RWPE1 (cell line): ENCODE data around the gene ESRRG.

ENCODE experiments used
- CTCF ChIA-PET: fragments of 350-600 bp; sonication (Branson Sonifier 250); formaldehyde crosslinking; extraction: SDS; loops from one replicate; lab custom pipeline; 2021; lab: Yijun Ruan, JAX
- POLR2A ChIA-PET: fragments of 400-600 bp; formaldehyde crosslinking; extraction: SDS; loops from one replicate; lab custom pipeline; 2020; ENCODE audit warnings: antibody characterized with exemption; ENCODE audit not compliant: low non-redundant PET; lab: Yijun Ruan, JAX
- DNase-seq: peaks from one replicate; pipeline ENCODE4 v3.0.0; 2012; ENCODE audit warnings: low spot score
- H3K27ac ChIP-seq: fragments of 450-650 bp; 2 replicates; pipeline ENCODE4 v1.5.1; 2017
- TF ChIP-seq, protein P1 (sequence below): fragments of 450-650 bp; conservative IDR thresholded peaks from 2 replicates; pipeline ENCODE4 v1.5.1; 2017; ENCODE audit warnings: low read depth, mild to moderate bottlenecking

The ESRRG gene

DNA sequence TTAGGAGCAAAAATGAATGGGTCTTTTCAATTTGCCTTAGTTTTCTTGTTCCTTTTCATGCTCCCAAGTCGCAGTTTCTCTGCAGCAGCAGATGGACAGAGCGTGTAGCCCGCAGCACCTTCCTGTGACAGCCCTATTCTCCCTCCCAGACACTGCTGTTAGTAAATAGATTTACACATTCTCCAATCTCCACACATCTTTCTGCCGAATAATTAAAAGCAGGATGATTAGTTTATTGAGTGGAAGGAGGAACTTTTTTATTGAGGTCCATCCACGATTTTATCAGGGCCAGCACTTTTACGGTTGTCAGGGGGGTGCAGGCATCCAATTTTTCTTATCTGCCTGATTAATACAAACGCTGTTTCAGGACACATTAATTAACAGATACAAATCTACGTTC lies 201.8 kb downstream of the ESRRG start:
- TF ChIP-seq, protein P1, sequence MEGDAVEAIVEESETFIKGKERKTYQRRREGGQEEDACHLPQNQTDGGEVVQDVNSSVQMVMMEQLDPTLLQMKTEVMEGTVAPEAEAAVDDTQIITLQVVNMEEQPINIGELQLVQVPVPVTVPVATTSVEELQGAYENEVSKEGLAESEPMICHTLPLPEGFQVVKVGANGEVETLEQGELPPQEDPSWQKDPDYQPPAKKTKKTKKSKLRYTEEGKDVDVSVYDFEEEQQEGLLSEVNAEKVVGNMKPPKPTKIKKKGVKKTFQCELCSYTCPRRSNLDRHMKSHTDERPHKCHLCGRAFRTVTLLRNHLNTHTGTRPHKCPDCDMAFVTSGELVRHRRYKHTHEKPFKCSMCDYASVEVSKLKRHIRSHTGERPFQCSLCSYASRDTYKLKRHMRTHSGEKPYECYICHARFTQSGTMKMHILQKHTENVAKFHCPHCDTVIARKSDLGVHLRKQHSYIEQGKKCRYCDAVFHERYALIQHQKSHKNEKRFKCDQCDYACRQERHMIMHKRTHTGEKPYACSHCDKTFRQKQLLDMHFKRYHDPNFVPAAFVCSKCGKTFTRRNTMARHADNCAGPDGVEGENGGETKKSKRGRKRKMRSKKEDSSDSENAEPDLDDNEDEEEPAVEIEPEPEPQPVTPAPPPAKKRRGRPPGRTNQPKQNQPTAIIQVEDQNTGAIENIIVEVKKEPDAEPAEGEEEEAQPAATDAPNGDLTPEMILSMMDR = no peak
- DNase-seq = no peak
- ChIA-PET POLR2A (no interaction called here), CTCF (no interaction called here)
- H3K27ac ChIP-seq = no peak overlapping the region

DNA sequence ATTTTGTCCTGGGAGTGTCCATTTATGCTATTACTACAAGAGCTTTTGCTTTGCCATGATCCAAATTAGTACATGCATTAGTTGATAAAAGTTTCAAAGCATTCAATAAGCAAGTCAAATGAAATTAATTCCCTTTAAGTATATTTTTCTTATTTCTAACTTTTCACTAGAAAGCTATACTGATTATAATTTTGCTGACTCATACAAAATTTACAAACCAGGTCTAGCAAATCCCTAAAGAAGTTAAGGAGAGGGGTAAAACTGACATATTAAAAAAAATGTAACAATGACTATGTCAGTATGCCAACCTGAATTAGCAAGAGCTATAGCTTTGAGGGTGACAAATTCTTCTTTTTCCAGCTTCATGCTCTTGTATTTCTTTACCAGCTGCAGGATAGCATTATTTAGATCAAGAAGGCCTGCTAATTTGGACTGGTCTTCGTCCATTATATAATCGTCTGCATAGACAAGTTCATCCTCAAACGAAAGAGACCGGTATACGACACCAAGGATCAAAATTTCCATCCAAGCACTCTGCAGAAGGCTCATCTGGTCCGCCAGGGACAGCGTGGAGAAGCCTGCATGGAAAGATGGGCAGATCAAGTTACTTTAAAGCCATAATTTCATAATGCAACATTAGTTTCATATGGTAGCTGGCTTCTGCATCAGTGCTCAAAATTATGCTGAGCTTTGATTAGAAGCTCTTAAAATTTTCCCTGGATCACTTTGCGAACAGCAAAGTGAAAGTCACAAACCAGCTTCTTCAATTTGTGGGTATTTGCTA lies 204.2 kb downstream of the ESRRG start:
- TF ChIP-seq, protein P1 = no peak
- no peak for DNase-seq
- POLR2A ChIA-PET = no interaction called here
- H3K27ac ChIP-seq = no peak overlapping the region
- CTCF ChIA-PET = no interaction called here

DNA sequence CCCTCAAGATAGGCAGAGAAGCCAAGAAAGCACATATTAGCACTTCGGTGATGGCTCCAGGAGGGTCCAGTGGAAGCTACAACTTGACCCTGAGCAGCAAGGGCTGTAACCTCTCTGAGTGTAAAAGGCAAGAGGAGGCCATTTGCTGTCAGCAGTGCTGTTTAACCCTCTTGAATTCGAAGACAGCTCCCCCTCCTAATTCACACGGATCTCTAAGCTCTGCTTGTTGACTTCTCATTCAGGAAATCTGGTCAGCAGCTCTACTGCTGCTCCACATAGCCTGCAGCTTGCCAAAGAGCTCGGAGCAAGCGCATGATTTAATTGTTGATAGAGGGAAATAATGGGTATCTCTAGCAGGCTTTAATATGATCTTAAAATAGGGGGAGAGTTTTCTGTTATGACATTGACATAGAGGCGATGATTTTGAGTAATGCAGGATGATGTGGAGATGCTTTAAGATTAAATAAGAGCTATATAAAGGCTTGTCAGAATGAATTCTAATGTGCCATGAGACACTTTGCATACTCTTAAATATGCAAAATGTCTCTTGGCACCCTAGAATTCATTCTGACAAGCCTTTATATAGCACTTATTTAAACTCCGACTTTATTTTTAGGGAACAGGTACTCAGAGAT lies 220.6 kb downstream of the ESRRG start:
- POLR2A ChIA-PET = no interaction called here
- TF ChIP-seq, protein P1 = no peak
- CTCF ChIA-PET = no interaction called here
- no peak for DNase-seq
- H3K27ac ChIP-seq = no peak overlapping the region

DNA sequence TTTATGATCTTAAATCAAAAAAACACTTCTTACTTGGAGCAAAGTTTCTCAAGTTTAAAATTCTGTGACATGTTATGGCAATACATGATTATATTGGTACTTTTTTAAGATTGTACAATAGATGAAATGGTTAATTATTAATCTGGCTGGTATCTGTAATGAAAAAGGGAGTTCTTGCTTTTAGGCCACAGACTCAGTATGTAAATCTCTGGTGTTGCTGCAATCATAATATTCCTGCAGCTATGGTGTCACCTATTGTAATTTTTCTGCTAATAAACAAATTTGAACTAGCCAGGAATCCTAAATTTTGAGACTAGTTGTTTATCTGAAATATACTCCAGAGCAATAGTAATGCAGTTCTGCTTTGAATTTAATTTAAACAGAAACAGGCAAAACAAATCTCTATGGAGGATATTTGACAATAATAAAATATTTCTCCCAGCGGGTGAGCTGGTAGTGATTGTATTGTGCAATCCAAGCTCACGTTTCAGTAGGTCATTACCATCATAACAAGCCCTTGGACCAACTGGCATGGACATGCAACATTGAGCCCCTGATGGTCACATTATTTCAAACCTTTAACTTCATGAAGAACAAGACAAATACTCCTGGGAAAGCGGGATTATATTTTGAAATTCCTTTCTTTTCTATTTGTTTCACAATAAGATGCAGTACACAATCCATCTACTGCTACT lies 222.8 kb downstream of the ESRRG start:
- TF ChIP-seq, protein P1 = no peak
- ChIA-PET CTCF (no interaction called here), POLR2A (no interaction called here)
- H3K27ac ChIP-seq = no peak overlapping the region
- DNase-seq = no peak

DNA sequence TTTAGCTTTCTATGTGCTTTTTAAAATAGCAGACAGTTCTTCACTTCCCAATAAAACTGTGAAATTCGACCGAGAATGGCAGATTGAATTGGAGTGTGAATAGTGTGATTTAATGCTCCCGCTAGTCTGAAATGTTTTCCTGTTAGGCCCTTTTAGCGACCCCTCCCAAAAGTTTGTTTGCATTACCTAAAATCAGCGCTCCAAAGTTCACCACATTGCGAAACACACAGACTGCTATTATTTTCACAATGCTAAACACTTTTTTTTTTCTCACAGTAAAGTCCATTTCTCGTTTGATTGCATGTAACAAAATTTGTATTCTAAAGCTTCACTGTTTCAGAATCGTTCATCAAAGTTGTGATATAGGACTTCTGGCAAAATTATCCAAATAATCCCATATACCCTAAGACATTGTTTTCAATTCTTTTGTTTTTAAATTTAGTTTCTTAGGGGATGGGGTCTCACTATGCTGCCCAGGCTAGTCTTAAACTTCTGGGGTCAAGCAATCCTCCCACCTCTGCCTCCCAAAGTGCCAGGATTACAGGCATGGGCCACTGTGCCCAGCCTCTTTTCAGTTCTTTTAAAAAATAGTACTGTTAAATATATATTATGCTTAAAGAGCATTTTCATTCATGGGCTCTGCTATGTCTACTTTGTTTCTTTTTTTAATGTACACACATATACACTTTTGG lies 223.5 kb downstream of the ESRRG start:
- CTCF ChIA-PET = no interaction called here
- TF ChIP-seq, protein P1 = no peak
- DNase-seq = no peak
- no peak overlapping the region for H3K27ac ChIP-seq
- POLR2A ChIA-PET = no interaction called here

DNA sequence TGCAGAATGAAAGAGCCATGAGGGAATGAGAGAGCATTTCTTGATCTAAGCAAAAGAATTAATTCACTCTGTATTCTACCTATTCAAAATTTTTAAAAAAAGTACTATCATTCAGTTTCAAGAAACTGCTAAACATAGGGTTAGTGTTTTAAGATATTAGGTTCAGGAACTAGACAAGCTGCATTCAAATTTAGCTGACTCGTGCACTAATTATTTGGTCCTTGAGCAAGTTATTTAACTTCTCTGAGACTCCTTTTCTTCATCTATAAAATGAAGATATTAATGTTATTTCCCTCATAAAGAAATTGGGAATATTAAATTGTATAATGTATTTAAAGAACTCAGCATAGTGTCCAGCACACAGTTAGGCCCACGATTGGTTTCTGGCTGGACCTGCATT lies 225.0 kb downstream of the ESRRG start:
- no peak overlapping the region for H3K27ac ChIP-seq
- POLR2A ChIA-PET = no interaction called here
- no peak for DNase-seq
- CTCF ChIA-PET = interaction anchor here (0.8 kb wide), 1 partner anchor 68 kb away, joined by 3 read pairs; no protein-coding TSS in a partner anchor
- TF ChIP-seq, protein P1 = no peak
